HG03571 (cell line): ENCODE results near the gene KRTAP9-6.
"Not testable (repeated sequence)": the region's sequence is repeated elsewhere in the genome, so short reads cannot be mapped to it uniquely, and the experiment has no call there.

ENCODE experiments used
- ATAC-seq: cut with Tn5 transposase; IDR thresholded peaks from one replicate; pipeline ENCODE4 v1.9.1; 2021; ENCODE audit not compliant: unreplicated experiment

The KRTAP9-6 gene

DNA sequence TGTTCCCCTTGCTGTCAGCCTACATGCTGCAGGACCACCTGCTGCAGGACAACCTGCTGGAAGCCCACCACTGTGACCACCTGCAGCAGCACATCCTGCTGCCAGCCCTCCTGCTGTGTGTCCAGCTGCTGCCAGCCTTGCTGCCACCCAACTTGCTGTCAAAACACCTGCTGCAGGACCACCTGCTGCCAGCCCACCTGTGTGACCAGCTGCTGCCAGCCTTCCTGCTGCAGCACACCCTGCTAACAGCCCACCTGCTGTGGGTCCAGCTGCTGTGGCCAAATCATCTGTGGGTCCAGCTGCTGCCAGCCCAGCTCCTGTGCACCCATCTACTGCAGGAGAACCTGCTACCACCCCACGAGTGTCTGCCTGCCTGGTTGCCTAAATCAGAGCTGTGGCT lies 6.1 kb downstream of the KRTAP9-6 start:
- not testable (repeated sequence) for ATAC-seq

DNA sequence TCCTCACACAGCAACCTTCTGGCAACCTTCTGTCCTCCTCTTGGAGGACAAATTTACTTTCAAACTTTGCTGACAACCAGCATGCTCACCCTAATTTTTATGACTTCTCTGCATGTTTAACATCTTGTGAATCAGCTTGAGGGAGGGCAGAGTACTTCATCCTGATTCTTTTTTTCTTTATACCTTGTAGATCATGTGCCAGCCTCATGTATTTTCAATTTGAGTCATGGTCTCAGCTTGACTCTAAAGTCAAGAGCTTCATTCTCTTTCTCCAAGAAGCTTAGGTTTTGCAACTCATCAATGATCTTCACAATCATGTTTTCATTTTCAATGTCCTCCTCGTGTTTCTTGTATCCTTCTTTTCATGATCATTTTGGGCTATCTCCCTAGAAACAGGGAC lies 6.7 kb downstream of the KRTAP9-6 start:
- ATAC-seq: no peak

DNA sequence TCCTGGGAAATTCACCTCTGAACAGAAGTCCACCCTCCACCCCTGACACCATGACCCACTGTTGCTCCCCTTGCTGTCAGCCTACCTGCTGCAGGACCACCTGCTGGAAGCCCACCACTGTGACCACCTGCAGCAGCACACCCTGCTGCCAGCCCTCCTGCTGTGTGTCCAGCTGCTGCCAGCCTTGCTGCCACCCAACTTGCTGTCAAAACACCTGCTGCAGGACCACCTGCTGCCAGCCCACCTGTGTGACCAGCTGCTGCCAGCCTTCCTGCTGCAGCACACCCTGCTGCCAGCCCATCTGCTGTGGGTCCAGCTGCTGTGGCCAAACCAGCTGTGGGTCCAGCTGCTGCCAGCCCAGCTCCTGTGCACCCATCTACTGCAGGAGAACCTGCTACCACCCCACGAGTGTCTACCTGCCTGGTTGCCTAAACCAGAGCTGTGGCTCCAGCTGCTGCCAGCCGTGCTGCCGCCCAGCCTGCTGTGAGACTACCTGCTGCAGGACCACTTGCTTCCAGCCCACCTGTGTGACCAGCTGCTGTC lies 10.5 kb downstream of the KRTAP9-6 start, which contains the start of gene KRTAP9-7:
Gene KRTAP9-7 (plus strand): TSS at position 51 of the 543 bp plus-strand sequence. CDS start 0 bp downstream, at position 51.
- not testable (repeated sequence) for ATAC-seq

DNA sequence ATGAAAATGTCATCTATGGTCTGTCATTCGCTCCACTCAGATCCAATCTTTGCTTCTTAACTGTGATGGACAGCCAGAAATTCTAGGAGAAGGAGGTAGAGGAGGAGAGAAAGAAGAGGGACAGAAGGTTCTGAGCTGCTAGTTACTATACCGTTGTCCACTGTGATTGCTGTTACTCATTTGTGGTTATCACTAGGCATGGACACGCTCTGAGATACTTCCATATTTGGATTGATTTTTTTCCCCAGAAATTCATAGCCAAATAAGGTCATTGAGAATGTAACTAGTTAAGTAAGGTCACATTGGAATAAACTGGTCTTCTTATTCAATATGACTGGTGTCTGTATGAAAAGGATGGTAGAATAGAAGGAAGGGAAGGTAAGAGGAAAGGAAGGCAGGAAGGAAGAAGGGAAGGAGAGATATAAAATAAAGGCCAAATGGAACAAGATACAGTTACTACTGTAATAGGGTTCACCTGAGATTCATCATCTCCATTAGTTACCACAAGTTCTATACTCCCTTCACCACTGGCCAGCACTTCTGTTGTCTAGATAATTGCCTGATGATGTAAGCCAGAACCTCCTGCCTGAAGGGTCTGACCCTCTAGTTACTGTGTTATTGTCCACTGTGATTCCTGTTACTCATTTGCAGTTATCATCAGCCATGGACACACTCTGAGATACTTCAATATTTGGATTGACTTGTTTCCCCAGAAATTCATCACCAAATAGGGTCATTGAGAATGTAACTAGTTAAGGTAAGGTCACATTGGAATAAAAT lies 13.2 kb downstream of the KRTAP9-6 start:
- no peak for ATAC-seq

DNA sequence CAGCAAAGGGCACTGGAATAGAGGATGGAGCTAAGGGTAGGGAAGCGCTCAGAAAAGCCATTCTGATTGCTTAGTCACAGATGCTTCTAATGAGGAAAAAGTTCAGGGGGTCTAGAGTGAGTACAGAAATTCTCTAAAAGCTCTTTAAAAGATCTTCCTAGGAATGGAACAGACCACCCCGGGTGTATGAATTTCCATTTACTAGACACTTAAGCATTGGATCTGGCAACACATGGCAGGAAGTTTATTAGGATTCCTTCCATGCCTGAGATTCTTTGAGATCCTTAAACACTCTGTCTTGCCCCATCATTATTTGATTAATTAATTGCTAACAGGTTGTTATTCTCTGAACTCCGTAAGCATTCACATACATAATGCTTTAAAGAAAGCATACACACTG lies 18.9 kb downstream of the KRTAP9-6 start:
- no peak for ATAC-seq

DNA sequence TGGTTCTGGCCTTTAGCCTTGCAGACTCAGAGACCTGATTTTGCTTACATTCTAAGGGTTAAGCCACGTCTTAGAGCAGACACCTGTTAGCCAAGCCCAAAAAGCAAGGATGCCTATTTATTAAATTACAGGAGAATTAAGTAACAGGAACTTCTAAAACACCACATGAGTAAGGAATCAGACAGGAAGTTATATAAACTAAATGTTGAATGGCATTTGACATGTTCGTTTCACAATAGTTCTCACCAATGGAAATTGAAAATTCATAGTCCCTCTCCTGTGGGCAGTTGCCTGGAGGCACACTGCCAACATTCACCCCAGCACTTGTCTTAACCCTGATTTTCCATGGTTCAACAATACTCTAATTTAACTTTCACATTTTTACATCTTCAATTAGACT lies 19.4 kb downstream of the KRTAP9-6 start:
- ATAC-seq: no peak

DNA sequence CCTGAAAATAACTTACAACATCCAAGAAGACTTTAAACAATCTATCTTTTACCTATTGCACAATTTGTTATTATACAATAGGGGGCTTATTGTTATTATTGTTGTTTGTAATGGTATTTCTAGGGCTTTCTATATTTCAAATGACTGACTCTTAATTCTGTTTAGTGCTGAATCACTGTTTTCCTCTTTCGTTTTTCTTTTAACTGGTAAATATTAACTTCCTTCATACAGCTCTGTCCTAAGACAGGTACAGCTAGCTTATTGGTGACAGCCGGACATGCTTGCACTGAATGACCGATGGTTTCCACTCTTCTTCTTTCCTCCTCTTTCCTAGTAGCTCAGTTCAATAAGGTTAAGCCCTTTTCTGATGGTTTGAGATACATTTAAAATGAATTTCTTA lies 21.9 kb downstream of the KRTAP9-6 start:
- no peak for ATAC-seq

DNA sequence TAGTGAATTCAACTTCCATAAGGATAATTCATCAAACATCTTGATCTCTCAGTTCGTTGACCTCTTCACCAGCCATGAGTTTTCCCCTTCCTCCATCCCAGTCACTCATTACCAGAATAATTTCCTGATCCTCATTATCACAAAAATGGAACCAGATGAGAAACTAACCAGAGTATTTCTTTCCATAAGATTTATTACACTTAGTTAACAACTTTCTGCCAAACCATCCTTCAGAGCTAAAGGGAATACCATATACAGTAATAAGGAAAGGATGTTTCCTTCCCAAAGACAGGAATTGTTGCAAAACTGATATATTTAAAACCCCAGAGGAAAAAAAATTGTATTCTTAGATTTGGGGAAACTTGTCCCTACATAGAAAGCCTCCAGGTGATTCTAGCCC lies 28.8 kb downstream of the KRTAP9-6 start:
- no peak for ATAC-seq

DNA sequence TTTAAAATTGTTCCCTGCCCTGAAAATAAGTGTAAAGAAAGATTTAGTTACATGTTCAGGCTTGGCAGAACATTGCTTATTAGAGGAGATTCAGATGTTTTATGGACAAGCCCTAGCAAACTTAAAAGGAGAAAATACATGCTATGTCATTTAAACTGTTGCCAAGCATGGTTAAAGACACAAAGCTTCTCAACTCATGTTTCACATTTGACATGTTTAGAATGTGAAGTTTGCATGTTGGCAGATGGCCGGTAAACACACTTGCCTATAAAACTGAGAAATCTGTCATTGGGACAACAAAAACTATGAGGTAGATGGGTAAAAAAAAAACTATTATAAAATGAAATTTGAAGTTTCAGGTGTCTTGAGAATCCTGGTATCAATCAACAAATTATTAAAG lies 31.7 kb downstream of the KRTAP9-6 start:
- ATAC-seq: no peak

DNA sequence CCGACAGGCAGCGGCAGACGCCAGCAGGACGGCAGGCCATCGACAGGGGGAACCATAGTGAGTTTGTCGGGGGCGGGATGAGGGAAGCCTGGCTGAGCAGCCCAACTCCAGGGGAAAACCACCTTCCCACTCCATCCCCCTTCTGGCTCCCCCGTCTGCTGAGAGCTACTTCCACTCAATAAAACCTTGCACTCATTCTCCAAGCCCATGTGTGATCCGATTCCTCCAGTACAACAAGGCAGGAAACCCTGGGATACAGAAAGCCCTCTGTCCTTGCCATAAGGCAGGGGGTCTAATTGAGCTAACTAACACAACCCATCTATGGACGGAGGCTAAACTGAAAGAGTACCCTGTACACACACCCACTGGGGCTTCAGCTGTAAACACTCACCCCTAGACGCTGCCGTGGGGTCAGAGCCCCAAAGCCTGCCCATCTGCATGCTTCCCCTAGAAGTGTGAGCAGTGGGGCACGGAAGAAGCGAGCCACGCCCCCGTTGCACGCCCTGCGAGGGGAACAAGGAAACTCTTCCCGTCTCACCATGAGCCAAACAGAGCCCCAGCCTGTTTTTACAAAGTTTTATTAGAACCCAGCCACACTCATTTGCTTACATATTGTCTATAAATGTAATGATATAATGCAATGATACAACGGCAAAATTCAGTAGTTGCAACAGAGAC lies 33.4 kb downstream of the KRTAP9-6 start:
- no peak for ATAC-seq

DNA sequence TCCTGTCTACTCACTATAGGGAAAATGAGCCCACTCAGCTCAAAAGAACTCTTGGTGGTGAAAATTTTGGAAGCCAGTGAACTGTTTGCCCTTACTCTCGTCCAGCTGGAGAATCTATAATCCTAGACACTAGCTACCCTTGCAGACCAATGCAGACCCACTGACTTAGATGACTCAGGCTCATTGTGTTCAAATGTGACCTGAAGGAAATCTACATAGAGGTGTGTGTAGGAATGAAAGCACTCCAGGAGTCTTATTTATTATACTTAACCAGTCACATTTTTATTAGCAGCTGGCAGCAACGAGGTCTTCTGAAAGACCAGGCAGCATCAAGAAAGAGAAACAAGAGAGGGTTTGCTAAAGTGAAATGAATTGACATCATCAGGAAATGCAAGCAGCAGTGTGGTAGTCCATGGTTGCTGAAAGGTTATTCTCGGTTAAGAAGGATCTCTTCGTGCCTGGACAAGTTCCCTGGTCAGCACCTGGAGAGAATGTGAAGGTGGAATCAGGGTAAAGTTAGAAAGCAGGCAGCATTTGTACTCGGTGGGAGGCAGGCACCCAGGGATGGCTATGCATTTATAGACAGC lies 36.1 kb downstream of the KRTAP9-6 start:
- no peak for ATAC-seq

DNA sequence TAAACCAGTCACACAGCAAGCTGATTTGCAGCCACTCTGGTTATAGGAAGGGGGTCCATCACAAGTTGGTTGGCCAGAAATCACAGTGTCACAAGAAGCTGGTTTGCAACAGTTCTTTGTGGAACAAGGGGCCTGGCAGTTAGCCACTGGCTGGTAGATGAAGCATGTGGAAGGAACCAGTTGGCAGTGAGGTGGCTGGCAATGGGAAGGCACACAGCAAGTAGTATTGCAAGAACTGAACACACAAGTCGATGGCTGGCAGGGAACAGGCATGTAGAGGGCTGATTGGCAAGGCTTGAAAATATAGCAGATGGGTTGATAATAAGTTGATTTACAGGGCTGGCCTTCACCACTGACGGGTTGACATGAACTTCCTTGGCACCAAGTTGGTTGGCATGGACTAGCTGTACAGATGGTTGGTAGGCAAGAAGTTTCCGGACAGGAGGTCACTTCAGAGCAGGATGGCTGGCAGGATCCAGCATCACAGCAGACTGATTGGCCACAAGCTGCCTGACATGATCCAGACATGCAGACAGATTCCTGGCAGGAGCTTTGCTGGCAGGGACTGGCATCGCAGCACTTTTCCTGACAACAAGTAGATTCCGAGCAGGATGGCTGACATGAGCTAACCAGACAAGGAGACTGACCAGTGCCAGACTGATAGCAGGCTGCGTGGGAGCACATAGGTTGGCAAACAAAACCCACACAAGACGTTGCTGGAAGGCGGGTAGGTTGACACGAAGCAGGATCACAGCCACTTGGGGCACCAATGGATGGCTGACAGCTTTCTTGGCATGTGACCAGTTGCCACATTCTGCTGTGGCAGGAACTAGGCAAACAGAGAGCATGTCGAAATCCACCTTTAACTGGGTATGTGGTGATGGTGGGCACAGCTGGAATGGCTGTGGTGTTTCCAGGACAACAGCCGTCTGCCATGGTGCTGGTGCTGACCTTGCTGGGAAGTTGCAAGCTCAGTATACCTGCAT lies 37.0 kb downstream of the KRTAP9-6 start, which contains the start of gene KRTAP29-1:
Gene KRTAP29-1 (minus strand): TSS at position 936 of the 986 bp plus-strand sequence. CDS start 0 bp downstream, at position 936.
- no peak for ATAC-seq

DNA sequence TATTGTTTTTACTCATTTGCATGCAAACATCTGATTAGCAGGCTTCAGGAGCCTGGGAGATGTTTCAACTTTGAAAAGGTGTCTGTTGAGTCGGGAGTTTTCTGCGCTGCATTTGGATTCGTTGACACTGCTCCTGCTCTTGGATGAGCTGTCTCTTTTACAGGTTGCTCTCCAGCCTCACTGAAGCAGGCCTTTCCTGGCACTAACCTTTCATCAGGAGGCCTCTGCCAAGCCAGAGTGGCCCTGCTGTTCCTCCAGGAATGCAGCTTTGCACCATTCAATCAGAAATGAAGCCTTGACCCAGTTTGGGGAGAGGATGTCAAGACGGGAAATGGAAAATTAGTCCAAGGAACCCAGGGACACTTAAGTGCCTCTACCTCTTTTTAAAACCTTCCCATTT lies 37.8 kb downstream of the KRTAP9-6 start:
- no peak for ATAC-seq

DNA sequence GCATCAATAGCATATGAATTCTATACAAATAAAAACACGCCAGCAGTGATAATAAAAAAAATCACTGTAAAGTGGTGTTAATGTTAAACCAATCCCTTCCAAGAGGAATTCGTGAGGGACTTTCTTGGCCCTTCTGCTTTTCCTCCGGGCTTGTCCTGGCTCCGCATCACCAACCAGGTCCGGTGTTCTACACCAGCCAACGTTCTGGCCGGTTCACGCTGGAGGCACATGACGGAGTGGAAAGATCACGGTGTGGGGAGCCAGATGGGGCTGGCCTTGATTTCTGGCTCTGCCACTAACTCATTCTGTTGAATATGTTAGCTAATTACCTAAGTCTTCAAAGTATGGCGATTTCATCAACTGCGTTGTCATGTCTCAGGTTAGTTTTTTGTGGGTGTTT lies 38.9 kb downstream of the KRTAP9-6 start:
- no peak for ATAC-seq

DNA sequence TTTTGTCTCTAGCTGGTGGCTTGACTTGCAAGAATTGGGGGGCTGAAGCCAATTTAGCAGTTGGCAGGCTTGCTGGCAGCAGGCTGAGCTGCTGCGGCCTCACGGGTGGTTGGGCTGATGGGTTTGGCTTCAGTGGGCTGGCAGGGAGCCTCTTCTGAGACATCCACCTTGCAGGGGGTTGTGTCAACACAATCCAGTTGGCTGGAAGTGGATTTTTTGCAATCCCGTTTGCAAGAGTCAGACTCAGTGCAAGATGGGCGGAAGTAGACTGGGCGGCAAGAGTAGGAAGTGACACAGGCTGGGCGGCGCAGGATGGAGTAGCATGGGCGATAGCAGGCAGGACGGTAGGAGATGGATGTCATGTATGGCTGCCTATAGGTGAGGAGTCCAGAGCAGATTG lies 42.5 kb downstream of the KRTAP9-6 start:
- no peak for ATAC-seq

DNA sequence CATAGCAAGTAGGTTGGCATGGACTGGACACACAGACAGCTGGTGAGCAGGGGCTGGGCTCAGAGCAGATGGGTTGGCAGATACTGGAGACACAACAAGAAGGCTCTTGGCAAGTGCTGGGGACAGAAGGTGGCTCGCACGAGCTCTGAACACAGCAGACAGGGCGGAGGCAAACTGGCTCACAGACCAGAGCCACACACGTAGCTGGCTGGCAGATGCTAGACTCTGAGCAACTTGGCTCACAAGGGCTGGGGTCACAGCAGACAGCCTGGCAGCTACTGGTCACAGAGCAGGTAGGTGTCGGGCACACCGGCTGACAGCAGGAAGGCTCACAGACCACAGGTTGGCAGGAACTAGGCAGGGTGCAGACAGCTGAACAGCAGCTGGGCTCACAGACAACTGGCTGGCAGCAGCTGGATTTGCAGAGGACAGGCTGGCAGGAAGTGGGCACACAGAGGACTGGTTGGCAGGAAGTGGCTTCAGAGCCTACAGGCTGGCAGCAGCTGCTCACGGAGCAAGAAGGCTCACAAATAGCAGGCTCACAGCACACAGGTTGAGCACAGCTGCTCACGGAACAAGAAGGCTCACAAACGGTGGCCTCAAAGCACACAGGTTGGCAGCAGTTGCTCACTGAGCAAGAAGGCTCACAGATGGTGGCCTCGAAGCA lies 43.2 kb downstream of the KRTAP9-6 start:
- ATAC-seq: no peak

DNA sequence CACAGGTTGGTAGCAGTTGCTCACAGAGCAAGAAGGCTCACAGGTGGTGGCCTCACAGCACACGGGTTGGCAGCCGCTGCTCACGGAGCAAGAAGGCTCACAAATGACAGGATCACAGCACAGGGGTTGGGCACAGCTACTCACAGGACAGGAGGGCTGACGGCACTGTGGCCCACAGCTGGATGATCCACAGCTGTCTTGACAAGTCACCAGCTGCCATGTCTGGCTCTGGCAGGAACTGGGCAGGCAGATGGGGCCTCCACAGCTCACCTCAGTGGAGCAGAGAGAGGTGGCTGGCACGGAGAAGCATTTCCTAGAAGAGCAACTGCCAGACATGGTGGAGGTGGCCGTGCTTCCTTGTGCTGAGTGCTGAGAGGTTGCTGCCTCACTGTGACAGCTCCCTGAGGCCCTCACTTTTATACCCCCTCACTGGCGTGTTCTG lies 43.8 kb downstream of the KRTAP9-6 start, which contains the start of gene KRTAP16-1:
Gene KRTAP16-1 (minus strand): TSS at position 392 of the 442 bp plus-strand sequence. CDS start 56 bp downstream, at position 336.
- ATAC-seq: no peak

DNA sequence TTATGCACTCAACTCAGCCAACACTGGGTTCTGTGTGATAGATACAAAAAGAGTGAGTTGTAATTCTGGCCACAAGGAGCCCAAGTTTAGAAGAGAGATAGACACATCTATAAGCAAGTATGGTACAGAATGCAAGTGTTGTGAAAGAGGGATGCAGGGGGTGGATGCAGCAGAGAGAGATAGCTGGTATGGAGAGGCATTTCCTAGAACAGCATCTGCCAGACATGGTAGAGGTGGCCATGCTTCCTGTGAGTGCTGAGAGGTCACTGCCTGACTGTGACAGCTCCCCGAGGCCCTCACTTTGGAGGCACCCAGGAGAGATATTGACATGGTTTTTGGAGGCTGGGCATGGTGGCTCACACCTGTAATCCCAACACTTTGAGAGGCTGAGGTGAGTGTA lies 45.9 kb downstream of the KRTAP9-6 start:
- ATAC-seq: no peak

DNA sequence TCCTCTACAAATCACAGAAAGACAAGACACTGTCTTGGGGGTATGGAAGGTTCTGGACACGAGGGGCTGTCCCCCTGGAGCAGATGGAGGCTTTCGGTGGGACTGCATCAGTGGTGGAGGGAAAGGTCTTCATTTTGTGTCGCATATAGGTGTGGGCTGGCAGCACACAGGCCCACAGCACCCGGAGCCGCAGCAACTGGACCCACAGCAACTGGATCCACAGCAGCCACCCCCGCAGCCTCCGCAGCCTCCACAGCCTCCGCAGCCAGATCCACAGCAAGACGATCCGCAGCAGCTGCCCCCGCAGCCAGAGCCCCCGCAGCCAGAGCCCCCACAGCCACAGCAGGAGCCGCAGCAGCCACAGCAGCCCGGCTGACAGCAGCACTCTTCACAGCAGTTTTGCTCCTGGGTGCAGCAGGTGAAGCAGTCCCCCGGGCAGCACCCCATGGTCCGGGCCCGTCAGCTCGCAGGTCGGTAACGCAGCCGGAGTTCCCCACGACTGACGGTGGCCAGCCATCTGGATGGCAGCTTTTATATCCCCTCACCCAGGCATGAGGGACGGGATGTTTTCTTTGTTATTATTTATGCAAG lies 50.1 kb downstream of the KRTAP9-6 start, which contains the start of gene KRTAP17-1:
Gene KRTAP17-1 (minus strand): TSS at position 507 of the 591 bp plus-strand sequence. CDS start 60 bp downstream, at position 447.
- ATAC-seq: no peak
